Measurements from ENCODE around the gene NMNAT3. TPM values are rescaled to one million over a fixed set of nuclear protein-coding genes. Genes with fewer than 3 reads are reported as not detected.
A peak's percentile ranks its signal among the peaks of the same experiment; 100 is the strongest.

NMNAT3 gene
- total and polyA plus RNA-seq, 2 experiments from 2014 or later: not detected

DNA sequence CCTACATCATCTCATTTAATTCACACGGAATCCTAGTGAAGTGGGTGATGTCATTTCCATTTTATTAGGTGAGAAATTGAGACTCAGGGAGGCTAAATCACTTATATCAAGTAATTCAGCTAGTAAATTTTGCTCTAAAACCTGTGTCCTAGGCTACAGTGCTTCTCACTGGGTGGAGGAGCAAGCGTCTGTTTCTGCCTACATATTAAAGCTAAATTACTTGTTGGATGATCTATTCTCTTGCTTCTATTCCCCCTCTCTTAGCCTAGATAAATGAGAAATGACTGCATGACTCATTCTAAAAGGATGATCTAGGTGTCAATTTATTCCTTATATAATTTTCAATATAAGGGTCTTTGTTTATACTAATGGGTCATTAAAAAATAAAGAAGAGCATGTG, 100.4 kb downstream of the NMNAT3 start:
- Histone ChIP-seq H3K4me1 (ENCODE audit: insufficient read depth) (no peaks in the 10 kb centered on the region), H2AFZ (no peak overlapping the region), H3K4me2 (ENCODE audit: unreplicated experiment) (no peak overlapping the region), H4K20me1 (ENCODE audit: insufficient read depth) (no peaks in the 10 kb centered on the region), H3K9me3 (ENCODE audit: low read depth) (no peaks in the 10 kb centered on the region), H3K9ac (no peak overlapping the region), H3K36me3 (ENCODE audit: low read depth) (no peaks in the 10 kb centered on the region), H3K79me2 (ENCODE audit: insufficient read depth) (no peaks in the 10 kb centered on the region), H3K27ac (no peak overlapping the region), H3F3A (ENCODE audit: insufficient read depth) (no peaks in the 10 kb centered on the region), H3K27me3 (replicated peaks; ENCODE audit: insufficient read depth) (no peaks in the 10 kb centered on the region), H3K4me3 (no peak overlapping the region), H3K9me2 (ENCODE audit: insufficient read depth) (no peaks in the 10 kb centered on the region)
- DNase-seq: no peak
- 67 to 72% methylated on average over 2 of the region's 2 CpGs for WGBS, 2 experiments (ENCODE audit: low coverage in 1 of 2, low lambda C conversion rate in 2 of 2, missing lambda C conversion rate in 2 of 2)
- in situ Hi-C loops (cut with MboI): no loop called here
- TF ChIP-seq EZH2phosphoT487 (IDR thresholded peaks at IDR 0.05; ENCODE audit: insufficient read depth, low read depth) (no peak), EZH2 (IDR thresholded peaks at IDR 0.05; ENCODE audit: insufficient read depth, poor library complexity, severe bottlenecking) (no peak)

DNA sequence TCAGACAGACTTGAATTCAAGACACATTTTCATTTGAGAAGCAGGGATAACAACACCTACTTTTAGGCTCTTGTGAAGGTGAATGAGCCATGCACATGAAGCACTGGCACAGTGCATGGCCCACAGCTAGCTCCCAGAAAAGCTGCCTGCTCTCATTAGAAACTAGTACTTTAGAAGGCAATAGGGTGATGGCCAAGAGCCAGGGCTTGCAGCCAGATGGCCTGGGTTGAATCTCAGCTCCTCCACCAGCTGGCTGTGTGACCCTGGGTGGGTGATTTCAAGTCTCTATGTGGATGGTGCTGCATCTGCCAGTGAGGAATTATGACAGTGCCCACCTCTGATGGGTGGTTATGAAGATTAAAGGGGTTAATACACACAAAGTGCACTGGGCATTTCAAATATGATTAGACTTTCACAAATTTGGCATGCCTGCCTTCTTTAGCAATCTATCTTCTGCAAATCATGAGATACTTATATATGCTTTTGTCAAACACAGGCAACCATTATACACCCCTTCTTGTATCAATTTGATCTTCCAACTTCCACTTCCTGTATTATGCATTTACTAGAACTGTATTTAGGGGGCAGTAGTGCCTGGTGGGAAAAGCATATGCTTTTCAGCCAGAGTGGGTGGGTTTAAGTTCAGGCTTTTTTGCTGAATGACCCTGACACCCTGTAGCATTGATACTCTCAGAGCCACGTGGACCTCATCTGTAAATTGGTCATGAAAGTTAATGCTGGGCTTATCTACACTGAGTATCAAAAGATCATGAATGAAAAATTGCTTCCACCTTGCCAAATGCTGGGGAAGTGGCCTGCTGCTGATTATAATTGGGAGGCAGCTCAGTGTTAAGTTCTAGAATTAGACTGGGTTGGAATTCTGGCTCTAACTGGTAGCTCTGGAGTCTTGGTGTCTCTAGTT, 103.5 kb downstream of the NMNAT3 start:
- 17% methylated on average over 1 of the region's 1 CpG for WGBS, 2 experiments (ENCODE audit: low coverage in 1 of 2, low lambda C conversion rate in 2 of 2, missing lambda C conversion rate in 2 of 2)
- no peaks in the 10 kb centered on the region for H3F3A ChIP-seq (ENCODE audit: insufficient read depth)
- no peaks in the 10 kb centered on the region for H3K27me3 ChIP-seq (replicated peaks; ENCODE audit: insufficient read depth)
- no peak for DNase-seq
- TF ChIP-seq EZH2 (IDR thresholded peaks at IDR 0.05; ENCODE audit: insufficient read depth, poor library complexity, severe bottlenecking) (no peak), EZH2phosphoT487 (IDR thresholded peaks at IDR 0.05; ENCODE audit: insufficient read depth, low read depth) (no peak)
- no peak overlapping the region for H3K9ac ChIP-seq
- no peaks in the 10 kb centered on the region for H4K20me1 ChIP-seq (ENCODE audit: insufficient read depth)
- no peak overlapping the region for H3K4me3 ChIP-seq
- H3K9me3 ChIP-seq (ENCODE audit: low read depth): no peaks in the 10 kb centered on the region
- no peak overlapping the region for H3K27ac ChIP-seq
- H3K4me1 ChIP-seq (ENCODE audit: insufficient read depth): no peaks in the 10 kb centered on the region
- in situ Hi-C loops (cut with MboI): no loop called here
- no peak overlapping the region for H2AFZ ChIP-seq
- H3K4me2 ChIP-seq (ENCODE audit: unreplicated experiment): no peak overlapping the region
- no peaks in the 10 kb centered on the region for H3K36me3 ChIP-seq (ENCODE audit: low read depth)
- H3K79me2 ChIP-seq (ENCODE audit: insufficient read depth): no peaks in the 10 kb centered on the region
- no peaks in the 10 kb centered on the region for H3K9me2 ChIP-seq (ENCODE audit: insufficient read depth)

- peak; percentile 3 for DNase-seq
- in situ Hi-C loops (cut with MboI): no loop called here
- Histone ChIP-seq H3F3A (ENCODE audit: insufficient read depth) (no peaks in the 10 kb centered on the region), H4K20me1 (ENCODE audit: insufficient read depth) (no peaks in the 10 kb centered on the region), H3K36me3 (ENCODE audit: low read depth) (no peaks in the 10 kb centered on the region), H2AFZ (no peak overlapping the region), H3K9ac (no peak overlapping the region), H3K27ac (no peak overlapping the region), H3K4me3 (no peak overlapping the region), H3K9me2 (ENCODE audit: insufficient read depth) (no peaks in the 10 kb centered on the region), H3K4me1 (ENCODE audit: insufficient read depth) (no peaks in the 10 kb centered on the region), H3K4me2 (ENCODE audit: unreplicated experiment) (no peak overlapping the region), H3K9me3 (ENCODE audit: low read depth) (no peaks in the 10 kb centered on the region), H3K79me2 (ENCODE audit: insufficient read depth) (no peaks in the 10 kb centered on the region), H3K27me3 (replicated peaks; ENCODE audit: insufficient read depth) (no peaks in the 10 kb centered on the region)
- no peak for TF ChIP-seq EZH2phosphoT487 (IDR thresholded peaks at IDR 0.05; ENCODE audit: insufficient read depth, low read depth)
- TF ChIP-seq EZH2 (IDR thresholded peaks at IDR 0.05; ENCODE audit: insufficient read depth, poor library complexity, severe bottlenecking): no peak
- WGBS, 2 experiments (ENCODE audit: low coverage in 1 of 2, low lambda C conversion rate in 2 of 2, missing lambda C conversion rate in 2 of 2): 47 to 53% methylated on average over 6 of the region's 6 CpGs
Observed at GRCh38 chr3:139572847-139573672, 104.7 kb downstream of the NMNAT3 start.

GRCh38 chr3:139571711-139572110, 106.1 kb downstream of the NMNAT3 start:
- Histone ChIP-seq H3K4me2 (ENCODE audit: unreplicated experiment) (no peak overlapping the region), H3K79me2 (ENCODE audit: insufficient read depth) (no peaks in the 10 kb centered on the region), H3K4me1 (ENCODE audit: insufficient read depth) (no peaks in the 10 kb centered on the region), H3K27ac (no peak overlapping the region), H4K20me1 (ENCODE audit: insufficient read depth) (no peaks in the 10 kb centered on the region), H3K9me2 (ENCODE audit: insufficient read depth) (no peaks in the 10 kb centered on the region), H3K36me3 (ENCODE audit: low read depth) (no peaks in the 10 kb centered on the region), H3F3A (ENCODE audit: insufficient read depth) (no peaks in the 10 kb centered on the region), H3K9me3 (ENCODE audit: low read depth) (no peaks in the 10 kb centered on the region), H2AFZ (no peak overlapping the region), H3K9ac (no peak overlapping the region), H3K4me3 (no peak overlapping the region), H3K27me3 (replicated peaks; ENCODE audit: insufficient read depth) (no peaks in the 10 kb centered on the region)
- in situ Hi-C loops (cut with MboI): no loop called here
- 85 to 91% methylated on average over 1 of the region's 1 CpG for WGBS, 2 experiments (ENCODE audit: low coverage in 1 of 2, low lambda C conversion rate in 2 of 2, missing lambda C conversion rate in 2 of 2)
- no peak for DNase-seq
- no peak for TF ChIP-seq EZH2phosphoT487 (IDR thresholded peaks at IDR 0.05; ENCODE audit: insufficient read depth, low read depth)
- no peak for TF ChIP-seq EZH2 (IDR thresholded peaks at IDR 0.05; ENCODE audit: insufficient read depth, poor library complexity, severe bottlenecking)
